ENCODE measurements around the gene CFAP299.

CFAP299 gene

DNA sequence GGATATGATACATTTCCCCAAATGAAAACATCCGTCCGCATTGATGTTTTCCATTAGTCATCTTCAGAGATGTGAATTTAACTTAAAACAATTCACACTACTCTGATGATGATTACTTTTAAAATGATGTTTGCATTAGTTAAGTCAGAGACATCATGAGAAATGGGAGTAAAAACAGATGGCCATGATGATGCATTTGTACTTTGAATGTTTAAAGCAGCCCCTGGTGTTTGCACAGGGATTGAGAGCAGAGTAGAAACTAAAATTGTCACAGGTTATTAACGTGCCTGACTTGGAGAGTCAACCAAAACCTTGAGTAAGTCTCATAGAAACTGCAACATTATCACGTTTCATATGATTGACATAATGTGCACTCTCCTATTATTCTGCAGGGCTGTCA lies 117.2 kb downstream of the CFAP299 start:
- H3K9me3 ChIP-seq (replicated peaks; ENCODE audit: insufficient read depth, low read length) = no peaks in the 10 kb centered on the region
- no peak overlapping the region for H2AFZ ChIP-seq (ENCODE audit: low read length)
- H3F3A ChIP-seq (ENCODE audit: insufficient read depth, low read length) = no peaks in the 10 kb centered on the region
- H3K4me3 ChIP-seq (ENCODE audit: low read length) = no peak overlapping the region
- no peaks in the 10 kb centered on the region for H4K20me1 ChIP-seq (ENCODE audit: insufficient read depth, low read length)
- DNase-seq = no peak
- no peak for TF ChIP-seq EZH2phosphoT487 (IDR thresholded peaks at IDR 0.05; ENCODE audit: low read length)
- no peak for TF ChIP-seq EZH2 (optimal IDR thresholded peaks at IDR 0.05; ENCODE audit: low read depth, low read length)
- TF ChIP-seq, protein P1, sequence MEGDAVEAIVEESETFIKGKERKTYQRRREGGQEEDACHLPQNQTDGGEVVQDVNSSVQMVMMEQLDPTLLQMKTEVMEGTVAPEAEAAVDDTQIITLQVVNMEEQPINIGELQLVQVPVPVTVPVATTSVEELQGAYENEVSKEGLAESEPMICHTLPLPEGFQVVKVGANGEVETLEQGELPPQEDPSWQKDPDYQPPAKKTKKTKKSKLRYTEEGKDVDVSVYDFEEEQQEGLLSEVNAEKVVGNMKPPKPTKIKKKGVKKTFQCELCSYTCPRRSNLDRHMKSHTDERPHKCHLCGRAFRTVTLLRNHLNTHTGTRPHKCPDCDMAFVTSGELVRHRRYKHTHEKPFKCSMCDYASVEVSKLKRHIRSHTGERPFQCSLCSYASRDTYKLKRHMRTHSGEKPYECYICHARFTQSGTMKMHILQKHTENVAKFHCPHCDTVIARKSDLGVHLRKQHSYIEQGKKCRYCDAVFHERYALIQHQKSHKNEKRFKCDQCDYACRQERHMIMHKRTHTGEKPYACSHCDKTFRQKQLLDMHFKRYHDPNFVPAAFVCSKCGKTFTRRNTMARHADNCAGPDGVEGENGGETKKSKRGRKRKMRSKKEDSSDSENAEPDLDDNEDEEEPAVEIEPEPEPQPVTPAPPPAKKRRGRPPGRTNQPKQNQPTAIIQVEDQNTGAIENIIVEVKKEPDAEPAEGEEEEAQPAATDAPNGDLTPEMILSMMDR (IDR thresholded peaks at IDR 0.05; ENCODE audit: low read length) = no peak
- H3K27me3 ChIP-seq (replicated peaks; ENCODE audit: insufficient read depth, low read length) = no peaks in the 10 kb centered on the region
- no peaks in the 10 kb centered on the region for H3K9me2 ChIP-seq (replicated peaks; ENCODE audit: insufficient read depth, low read length)
- H3K4me1 ChIP-seq (ENCODE audit: low read length) = peaks cover 11% of the 10 kb centered on the region
- H3K36me3 ChIP-seq (replicated peaks; ENCODE audit: insufficient read depth, low read length) = no peaks in the 10 kb centered on the region
- no peak overlapping the region for H3K27ac ChIP-seq (ENCODE audit: low read length)
- no peaks in the 10 kb centered on the region for H3K79me2 ChIP-seq (ENCODE audit: low read length)
- no peak overlapping the region for H3K4me2 ChIP-seq (ENCODE audit: low read depth, low read length)
- no peak overlapping the region for H3K9ac ChIP-seq (ENCODE audit: low read length)

DNA sequence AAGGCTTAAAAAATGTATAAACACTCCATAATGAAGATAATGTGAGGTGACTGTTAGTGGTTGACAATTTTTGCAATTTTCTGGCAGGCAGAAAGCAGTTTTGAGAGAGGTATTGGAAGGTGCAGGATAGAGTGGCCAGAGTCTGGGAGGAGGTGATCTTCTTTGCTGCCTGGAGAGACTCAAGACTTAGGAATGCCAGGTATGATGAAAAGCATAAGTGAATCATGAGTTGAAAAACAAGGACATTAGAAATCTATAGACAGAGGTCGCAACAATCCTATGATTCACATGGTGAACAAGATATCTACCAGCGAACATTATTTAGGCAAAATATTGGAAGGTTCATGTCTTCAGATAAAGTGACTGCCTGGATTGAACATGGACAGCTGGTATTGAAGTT lies 118.5 kb downstream of the CFAP299 start:
- DNase-seq = no peak
- H3K27ac ChIP-seq (ENCODE audit: low read length) = peak overlapping the region; percentile 12; the same call in 1 of the 2 replicates

DNA sequence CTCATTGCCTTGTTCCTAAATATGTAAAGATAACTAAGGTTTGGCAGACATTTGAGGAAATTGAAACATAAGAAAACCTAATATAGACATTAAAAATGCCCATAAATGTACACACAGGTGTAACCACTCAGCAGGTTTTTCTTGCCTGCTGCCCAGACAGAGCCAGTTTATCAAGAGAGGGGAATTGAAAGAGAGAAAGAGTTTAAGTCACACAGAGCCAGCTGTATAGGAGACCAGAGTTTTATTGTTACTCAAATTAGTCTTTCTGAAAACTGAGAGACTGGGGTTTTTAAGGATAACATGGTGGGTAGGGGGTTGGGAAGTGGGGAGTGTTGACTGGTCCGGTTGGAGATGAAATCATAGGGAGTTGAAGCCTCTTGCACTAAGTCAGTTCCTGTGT lies 119.0 kb downstream of the CFAP299 start:
- TF ChIP-seq EZH2phosphoT487 (IDR thresholded peaks at IDR 0.05; ENCODE audit: low read length) = no peak
- TF ChIP-seq, protein P1 (IDR thresholded peaks at IDR 0.05; ENCODE audit: low read length) = no peak
- no peak for TF ChIP-seq EZH2 (optimal IDR thresholded peaks at IDR 0.05; ENCODE audit: low read depth, low read length)
- H3K79me2 ChIP-seq (ENCODE audit: low read length) = no peaks in the 10 kb centered on the region
- H3K9me2 ChIP-seq (replicated peaks; ENCODE audit: insufficient read depth, low read length) = no peaks in the 10 kb centered on the region
- no peak overlapping the region for H2AFZ ChIP-seq (ENCODE audit: low read length)
- no peaks in the 10 kb centered on the region for H3F3A ChIP-seq (ENCODE audit: insufficient read depth, low read length)
- no peaks in the 10 kb centered on the region for H3K27me3 ChIP-seq (replicated peaks; ENCODE audit: insufficient read depth, low read length)
- H4K20me1 ChIP-seq (ENCODE audit: insufficient read depth, low read length) = no peaks in the 10 kb centered on the region
- peak overlapping the region; percentile 22; the same call in 1 of the 2 replicates for H3K4me2 ChIP-seq (ENCODE audit: low read depth, low read length)
- H3K9ac ChIP-seq (ENCODE audit: low read length) = no peak overlapping the region
- no peaks in the 10 kb centered on the region for H3K36me3 ChIP-seq (replicated peaks; ENCODE audit: insufficient read depth, low read length)
- DNase-seq = no peak
- H3K27ac ChIP-seq (ENCODE audit: low read length) = peak overlapping the region; percentile 12; the same call in 1 of the 2 replicates
- H3K4me1 ChIP-seq (ENCODE audit: low read length) = peaks cover 11% of the 10 kb centered on the region
- no peaks in the 10 kb centered on the region for H3K9me3 ChIP-seq (replicated peaks; ENCODE audit: insufficient read depth, low read length)
- H3K4me3 ChIP-seq (ENCODE audit: low read length) = no peak overlapping the region

More for the DNA sequence above, 118.5 kb downstream of the CFAP299 start:
- H3K36me3 ChIP-seq (replicated peaks; ENCODE audit: insufficient read depth, low read length) = no peaks in the 10 kb centered on the region
- H3K27me3 ChIP-seq (replicated peaks; ENCODE audit: insufficient read depth, low read length) = no peaks in the 10 kb centered on the region
- H3K79me2 ChIP-seq (ENCODE audit: low read length) = no peaks in the 10 kb centered on the region
- no peak overlapping the region for H2AFZ ChIP-seq (ENCODE audit: low read length)
- H3K9me2 ChIP-seq (replicated peaks; ENCODE audit: insufficient read depth, low read length) = no peaks in the 10 kb centered on the region
- H3F3A ChIP-seq (ENCODE audit: insufficient read depth, low read length) = no peaks in the 10 kb centered on the region
- no peak overlapping the region for H3K4me3 ChIP-seq (ENCODE audit: low read length)
- H3K9ac ChIP-seq (ENCODE audit: low read length) = no peak overlapping the region
- H3K4me1 ChIP-seq (ENCODE audit: low read length) = peaks cover 11% of the 10 kb centered on the region
- TF ChIP-seq, protein P1 (IDR thresholded peaks at IDR 0.05; ENCODE audit: low read length) = no peak
- TF ChIP-seq EZH2 (optimal IDR thresholded peaks at IDR 0.05; ENCODE audit: low read depth, low read length) = no peak
- H3K9me3 ChIP-seq (replicated peaks; ENCODE audit: insufficient read depth, low read length) = no peaks in the 10 kb centered on the region
- peak overlapping the region; percentile 22; the same call in 1 of the 2 replicates for H3K4me2 ChIP-seq (ENCODE audit: low read depth, low read length)
- no peaks in the 10 kb centered on the region for H4K20me1 ChIP-seq (ENCODE audit: insufficient read depth, low read length)

All from MM.1S (cell line).